Osteoblast (primary cell): ENCODE results near the gene KIAA1217. TPM values are rescaled to one million over a fixed set of nuclear protein-coding genes. Genes with fewer than 3 reads are reported as not detected.
"Not testable (repeated sequence)": the region's sequence is repeated elsewhere in the genome, so short reads cannot be mapped to it uniquely, and the experiment has no call there.

Experiments
- DNase-seq: peaks from one replicate; pipeline ENCODE4 v3.0.0; 2011; ENCODE audit warnings: low spot score, mixed read lengths; ENCODE audit not compliant: insufficient read length; ENCODE audit errors: missing footprints
- H2AFZ ChIP-seq: 2 replicates; pipeline ENCODE4 v1.6.0; 2011; ENCODE audit warnings: mild to moderate bottlenecking, low read length
- H3K27ac ChIP-seq: 2 replicates; pipeline ENCODE4 v1.5.1; 2011; ENCODE audit warnings: mild to moderate bottlenecking, low read depth, low read length, moderate library complexity
- H3K27me3 ChIP-seq: 2 replicates; pipeline ENCODE4 v1.6.0; 2012; ENCODE audit warnings: mild to moderate bottlenecking, control low read depth, inconsistent platforms, low read length, moderate library complexity; ENCODE audit not compliant: insufficient read depth
- H3K36me3 ChIP-seq: 2 replicates; pipeline ENCODE4 v1.5.1; 2011; ENCODE audit warnings: mild to moderate bottlenecking, low read length, control low read depth, moderate library complexity; ENCODE audit not compliant: insufficient read depth
- H3K4me1 ChIP-seq: 2 replicates; pipeline ENCODE4 v1.5.1; 2011; ENCODE audit warnings: mild to moderate bottlenecking, low read length, control low read depth, moderate library complexity; ENCODE audit not compliant: insufficient read depth
- H3K4me2 ChIP-seq: 2 replicates; pipeline ENCODE4 v1.6.0; 2011; ENCODE audit warnings: mild to moderate bottlenecking, low read length; ENCODE audit not compliant: insufficient read depth
- H3K4me3 ChIP-seq: fragments of 200-600 bp; sonication (generic); 3 replicates; pipeline ENCODE4 v1.5.1; 2012; ENCODE audit warnings: mild to moderate bottlenecking, low read length, inconsistent platforms; ENCODE audit not compliant: insufficient read depth
- H3K79me2 ChIP-seq: 2 replicates; pipeline ENCODE4 v1.6.0; 2012; ENCODE audit warnings: mild to moderate bottlenecking, low read length, control low read depth, inconsistent platforms; ENCODE audit not compliant: insufficient read depth
- H3K9me3 ChIP-seq: 2 replicates; pipeline ENCODE4 v1.5.1; 2011; ENCODE audit warnings: low read depth, low read length, control low read depth
- H4K20me1 ChIP-seq: 2 replicates; pipeline ENCODE4 v1.6.0; 2012; ENCODE audit warnings: mild to moderate bottlenecking, low read length, control low read depth; ENCODE audit not compliant: insufficient read depth
- total RNA-seq: library from RNA; depleted of rRNA; stranded (reverse); fragments of >200 nt; gene quantifications from 2 replicates; pipeline ENCODE4 v1.2.3, GENCODE V29; 2012
- TF ChIP-seq, protein P1 (sequence below): IDR thresholded peaks from 2 replicates; pipeline ENCODE4 v1.5.1; 2011; ENCODE audit warnings: mild to moderate bottlenecking, low read depth, low read length, moderate library complexity; ENCODE audit errors: extremely low read depth

The KIAA1217 gene
- total RNA-seq, 1 donor: 51.0 TPM

DNA sequence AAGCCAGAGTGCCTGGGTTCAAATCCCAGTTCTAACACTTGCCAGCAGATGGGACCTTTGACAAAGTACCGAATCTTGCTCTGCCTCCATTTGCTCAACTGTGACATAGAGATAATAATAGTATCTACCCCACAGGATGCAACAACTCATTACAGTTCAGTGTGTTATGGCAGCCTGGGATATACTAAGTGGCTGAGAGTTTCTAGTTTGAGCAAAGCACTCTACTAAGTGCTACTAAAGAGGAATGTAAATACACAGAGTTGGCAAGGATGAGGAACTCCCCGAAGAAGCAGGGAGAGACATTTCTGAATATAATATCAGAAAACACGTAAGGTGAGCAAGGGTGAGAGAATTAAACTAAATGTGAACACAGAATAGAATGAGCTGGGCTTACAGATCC, 271.5 kb downstream of the KIAA1217 start:
- Histone ChIP-seq H3K9me3 (no peaks in the 10 kb centered on the region), H3K4me1 (peaks cover 5% of the 10 kb centered on the region), H2AFZ (no peak overlapping the region), H3K36me3 (peaks cover 5% of the 10 kb centered on the region), H3K4me3 (no peak overlapping the region), H3K27me3 (no peaks in the 10 kb centered on the region), H3K4me2 (no peak overlapping the region), H4K20me1 (peaks cover 9% of the 10 kb centered on the region), H3K79me2 (peaks cover 75% of the 10 kb centered on the region), H3K27ac (no peak overlapping the region)
- DNase-seq: no peak
- TF ChIP-seq, protein P1, sequence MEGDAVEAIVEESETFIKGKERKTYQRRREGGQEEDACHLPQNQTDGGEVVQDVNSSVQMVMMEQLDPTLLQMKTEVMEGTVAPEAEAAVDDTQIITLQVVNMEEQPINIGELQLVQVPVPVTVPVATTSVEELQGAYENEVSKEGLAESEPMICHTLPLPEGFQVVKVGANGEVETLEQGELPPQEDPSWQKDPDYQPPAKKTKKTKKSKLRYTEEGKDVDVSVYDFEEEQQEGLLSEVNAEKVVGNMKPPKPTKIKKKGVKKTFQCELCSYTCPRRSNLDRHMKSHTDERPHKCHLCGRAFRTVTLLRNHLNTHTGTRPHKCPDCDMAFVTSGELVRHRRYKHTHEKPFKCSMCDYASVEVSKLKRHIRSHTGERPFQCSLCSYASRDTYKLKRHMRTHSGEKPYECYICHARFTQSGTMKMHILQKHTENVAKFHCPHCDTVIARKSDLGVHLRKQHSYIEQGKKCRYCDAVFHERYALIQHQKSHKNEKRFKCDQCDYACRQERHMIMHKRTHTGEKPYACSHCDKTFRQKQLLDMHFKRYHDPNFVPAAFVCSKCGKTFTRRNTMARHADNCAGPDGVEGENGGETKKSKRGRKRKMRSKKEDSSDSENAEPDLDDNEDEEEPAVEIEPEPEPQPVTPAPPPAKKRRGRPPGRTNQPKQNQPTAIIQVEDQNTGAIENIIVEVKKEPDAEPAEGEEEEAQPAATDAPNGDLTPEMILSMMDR: no peak

DNA sequence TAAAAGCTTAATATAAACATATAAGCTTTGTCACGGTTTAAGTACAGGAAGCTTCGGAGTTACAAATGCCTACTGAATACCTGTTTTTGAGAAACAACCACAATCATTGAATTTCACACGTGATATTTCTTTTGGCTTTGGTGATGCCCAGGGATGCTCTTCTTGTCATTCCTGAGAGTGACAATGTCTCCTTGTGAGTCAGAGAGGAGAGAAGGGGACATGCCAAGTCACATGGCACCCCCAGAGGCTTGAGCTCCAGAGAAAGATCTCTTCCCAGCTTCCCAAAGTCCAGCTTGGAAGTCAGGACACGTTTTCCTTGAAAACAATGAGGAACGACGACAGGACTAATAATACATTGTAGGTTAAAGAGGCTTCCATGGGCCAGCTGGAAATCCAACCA, 272.3 kb downstream of the KIAA1217 start:
- no peaks in the 10 kb centered on the region for H3K27me3 ChIP-seq
- TF ChIP-seq, protein P1: no peak
- H3K27ac ChIP-seq: no peak overlapping the region
- no peaks in the 10 kb centered on the region for H3K9me3 ChIP-seq
- no peak overlapping the region for H2AFZ ChIP-seq
- H3K79me2 ChIP-seq: peaks cover 78% of the 10 kb centered on the region
- peaks cover 9% of the 10 kb centered on the region for H4K20me1 ChIP-seq
- no peaks in the 10 kb centered on the region for H3K36me3 ChIP-seq
- H3K4me2 ChIP-seq: no peak overlapping the region
- no peak overlapping the region for H3K4me3 ChIP-seq
- no peak for DNase-seq
- H3K4me1 ChIP-seq: peaks cover 5% of the 10 kb centered on the region

DNA sequence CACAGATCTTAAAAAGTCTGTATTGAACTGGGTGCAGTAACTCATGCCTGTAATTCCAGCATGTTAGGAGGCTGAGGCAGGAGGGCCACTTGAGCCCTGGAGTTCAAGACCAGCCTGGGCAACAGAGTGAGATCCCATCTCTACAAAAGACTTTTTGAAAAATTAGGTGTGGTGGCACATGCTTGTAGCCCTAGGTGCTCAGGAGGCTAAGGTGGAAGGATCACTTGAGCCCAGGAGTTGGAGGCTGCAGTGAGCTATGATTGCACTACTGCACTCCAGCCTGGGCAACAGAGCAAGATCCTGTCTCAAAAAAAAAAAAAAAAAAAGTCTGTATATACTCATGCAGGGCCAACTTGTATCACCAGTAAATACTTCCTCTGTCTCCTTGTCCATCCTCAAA, 273.8 kb downstream of the KIAA1217 start:
- H3K4me3 ChIP-seq, H3K27ac ChIP-seq, H2AFZ ChIP-seq, DNase-seq, H3K9me3 ChIP-seq, H3K4me1 ChIP-seq, H4K20me1 ChIP-seq, H3K4me2 ChIP-seq, H3K27me3 ChIP-seq, H3K36me3 ChIP-seq: not testable (repeated sequence)
- H3K79me2 ChIP-seq: peaks cover 72% of the 10 kb centered on the region

DNA sequence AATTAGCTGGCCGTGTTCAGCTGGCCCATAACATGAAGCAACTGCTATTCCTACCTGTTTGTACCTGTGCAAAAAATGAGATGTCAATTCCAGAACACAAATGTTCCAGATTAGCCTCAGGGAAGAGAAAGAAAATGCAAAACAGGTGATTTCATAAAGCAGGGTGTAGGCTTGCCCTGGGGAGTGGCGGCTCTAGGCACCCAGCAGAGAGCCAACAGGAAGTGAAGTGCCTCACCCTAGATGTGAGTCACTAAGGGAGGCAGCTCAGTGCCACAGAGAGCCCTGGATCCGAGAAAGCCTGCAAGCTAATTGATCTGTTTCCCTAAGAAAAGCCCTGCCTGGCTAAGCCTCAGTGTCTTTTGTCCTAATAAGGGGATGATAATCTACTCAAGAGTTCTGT, 274.8 kb downstream of the KIAA1217 start:
- H4K20me1 ChIP-seq: no peaks in the 10 kb centered on the region
- TF ChIP-seq, protein P1: no peak
- no peaks in the 10 kb centered on the region for H3K27me3 ChIP-seq
- peak; percentile 88 for DNase-seq
- no peak overlapping the region for H3K27ac ChIP-seq
- peaks cover 5% of the 10 kb centered on the region for H3K4me1 ChIP-seq
- peak overlapping the region; percentile 18 for H3K4me2 ChIP-seq
- H3K9me3 ChIP-seq: no peaks in the 10 kb centered on the region
- H3K4me3 ChIP-seq: no peak overlapping the region
- peaks cover 63% of the 10 kb centered on the region for H3K79me2 ChIP-seq
- H3K36me3 ChIP-seq: peaks cover 9% of the 10 kb centered on the region
- no peak overlapping the region for H2AFZ ChIP-seq
